Stimulated activated CD8-positive, alpha-beta memory T cell treated with anti-CD3 and anti-CD28 coated beads, Interleukin-12 subunit alpha, Interleukin-12 subunit beta, amount 100 ng/mL, for 4 hours (primary cell): Measurements from ENCODE around the gene RMI2.
"Not testable (repeated sequence)": the region's sequence is repeated elsewhere in the genome, so short reads cannot be mapped to it uniquely, and the experiment has no call there.

Source experiments
- DNase-seq: peaks from one replicate; pipeline ENCODE4 v3.0.0-alpha.2; 2020; ENCODE audit warnings: low read depth

The RMI2 gene

GRCh38 chr16:11345040-11345862, at the start of gene RMI2:
RMI2 (plus strand) TSS chr16:11345459; CDS start chr16:11345472, 13 bp downstream.
- peak; percentile 90 for DNase-seq

GRCh38 chr16:11295672-11296071, 49.6 kb upstream of the RMI2 start:
- no peak for DNase-seq

GRCh38 chr16:11296351-11296705, 48.9 kb upstream of the RMI2 start:
- DNase-seq, result no peak

- DNase-seq, result no peak
Observed at GRCh38 chr16:11296706-11297491, 48.4 kb upstream of the RMI2 start.

GRCh38 chr16:11297492-11298142, 47.6 kb upstream of the RMI2 start:
- peak; percentile 51 for DNase-seq

- DNase-seq, result no peak
Observed at GRCh38 chr16:11298143-11298900, 46.9 kb upstream of the RMI2 start.

- DNase-seq, result not testable (repeated sequence)
Observed at GRCh38 chr16:11298950-11299547, 46.2 kb upstream of the RMI2 start.

- DNase-seq, result no peak
Observed at GRCh38 chr16:11299865-11300559, 45.2 kb upstream of the RMI2 start.

- no peak for DNase-seq
Observed at GRCh38 chr16:11300560-11300892, 44.7 kb upstream of the RMI2 start.

- no peak for DNase-seq
Observed at GRCh38 chr16:11301645-11302501, 43.4 kb upstream of the RMI2 start.

GRCh38 chr16:11302977-11303376, 42.3 kb upstream of the RMI2 start:
- no peak for DNase-seq

GRCh38 chr16:11303405-11304138, 41.7 kb upstream of the RMI2 start:
- no peak for DNase-seq

GRCh38 chr16:11306381-11306780, 38.9 kb upstream of the RMI2 start:
- DNase-seq, result no peak

- no peak for DNase-seq
Observed at GRCh38 chr16:11306997-11307638, 38.1 kb upstream of the RMI2 start.

- no peak for DNase-seq
Observed at GRCh38 chr16:11307639-11308492, 37.4 kb upstream of the RMI2 start.

GRCh38 chr16:11308493-11309283, 36.6 kb upstream of the RMI2 start:
- no peak for DNase-seq
